Hepatocyte (in vitro differentiated cells): ENCODE data around the gene DNAAF8.

Experiments
- CTCF ChIP-seq: fragments of 200-600 bp; sonication (generic); IDR thresholded peaks from 2 replicates; pipeline ENCODE4 v1.5.1; 2016; ENCODE audit warnings: antibody characterized with exemption, mild to moderate bottlenecking; ENCODE audit not compliant: poor library complexity
- EZH2 ChIP-seq: fragments of 200-600 bp; sonication (generic); IDR thresholded peaks from 2 replicates; pipeline ENCODE4 v1.6.1; 2016; ENCODE audit warnings: antibody characterized with exemption, mild to moderate bottlenecking, borderline replicate concordance
- EZH2phosphoT487 ChIP-seq: fragments of 200-600 bp; sonication (generic); IDR thresholded peaks from one replicate; pipeline ENCODE4 v1.6.1; 2018; ENCODE audit warnings: antibody characterized with exemption, mild to moderate bottlenecking, low read depth, moderate library complexity; ENCODE audit not compliant: unreplicated experiment, severe bottlenecking

- TF ChIP-seq CTCF = no peak
- TF ChIP-seq EZH2 = no peak
- no peak for TF ChIP-seq EZH2phosphoT487
Measured at GRCh38 chr16:4734063-4734729, at the start of gene DNAAF8, which contains the start of gene ANKS3.
